GM23338 (cell line): ENCODE results near the gene UNC5C. TPM values are rescaled to one million over a fixed set of nuclear protein-coding genes. Genes with fewer than 3 reads are reported as not detected.

Experiments used
- ATAC-seq: fragments of 200-7000 bp; cut with Tn5 transposase; 3 replicates; pipeline ENCODE4 v1.9.1; 2020
- DNase-seq: peaks from one replicate; pipeline ENCODE4 v3.0.0-alpha.2; 2015; ENCODE audit warnings: low spot score
- H2AFZ ChIP-seq: fragments of 200-600 bp; sonication (generic); 2 replicates; pipeline ENCODE4 v1.8.0; 2016; ENCODE audit warnings: antibody characterized with exemption, mild to moderate bottlenecking, moderate library complexity
- H3F3A ChIP-seq: fragments of 200-600 bp; sonication (generic); replicated peaks from 2 replicates; pipeline ENCODE4 v1.8.0; 2017; ENCODE audit warnings: antibody characterized with exemption, mixed run types, low read depth
- H3K27ac ChIP-seq: fragments of 200-600 bp; sonication (generic); 2 replicates; pipeline ENCODE4 v1.6.1; 2016; ENCODE audit warnings: low read depth
- H3K27me3 ChIP-seq: fragments of 200-600 bp; sonication (generic); 2 replicates; pipeline ENCODE4 v1.8.0; 2016; ENCODE audit warnings: mild to moderate bottlenecking, mixed run types, moderate library complexity; ENCODE audit not compliant: insufficient read depth
- H3K36me3 ChIP-seq: fragments of 200-600 bp; sonication (generic); 2 replicates; pipeline ENCODE4 v1.8.0; 2016; ENCODE audit warnings: mild to moderate bottlenecking; ENCODE audit not compliant: insufficient read depth
- H3K4me1 ChIP-seq: fragments of 200-600 bp; sonication (generic); 2 replicates; pipeline ENCODE4 v1.8.0; 2016; ENCODE audit warnings: mild to moderate bottlenecking, moderate library complexity; ENCODE audit not compliant: insufficient read depth
- H3K4me2 ChIP-seq: fragments of 200-600 bp; sonication (generic); 2 replicates; pipeline ENCODE4 v1.7.1; 2017; ENCODE audit warnings: mixed run types
- H3K4me3 ChIP-seq: fragments of 200-600 bp; sonication (generic); 2 replicates; pipeline ENCODE4 v1.6.1; 2016; ENCODE audit warnings: mixed run types
- H3K79me2 ChIP-seq: fragments of 200-600 bp; sonication (generic); replicated peaks from 2 replicates; pipeline ENCODE4 v1.8.0; 2017; ENCODE audit warnings: mild to moderate bottlenecking; ENCODE audit not compliant: insufficient read depth
- H3K9me2 ChIP-seq: fragments of 200-600 bp; sonication (generic); 2 replicates; pipeline ENCODE4 v1.8.0; 2017; ENCODE audit not compliant: insufficient read depth
- H4K20me1 ChIP-seq: fragments of 200-600 bp; sonication (generic); replicated peaks from 2 replicates; pipeline ENCODE4 v1.8.0; 2017; ENCODE audit warnings: mild to moderate bottlenecking; ENCODE audit not compliant: insufficient read depth
- H3K27ac Mint-ChIP-seq: 2 replicates; pipeline ENCODE4 v1.8.0; 2020; ENCODE audit warnings: inconsistent platforms, mild to moderate bottlenecking, moderate library complexity, mixed read lengths
- H3K27me3 Mint-ChIP-seq: 3 replicates; pipeline ENCODE4 v1.8.0; 2022; ENCODE audit warnings: low read depth, mild to moderate bottlenecking, moderate library complexity, mixed read lengths, inconsistent platforms; ENCODE audit not compliant: insufficient read depth, poor library complexity
- H3K36me3 Mint-ChIP-seq: 3 replicates; pipeline ENCODE4 v1.8.0; 2021; ENCODE audit warnings: low read depth, mild to moderate bottlenecking, inconsistent platforms, moderate library complexity, mixed read lengths
- H3K4me1 Mint-ChIP-seq: 3 replicates; pipeline ENCODE4 v1.8.0; 2020; ENCODE audit warnings: mild to moderate bottlenecking, inconsistent platforms, mixed read lengths
- H3K4me3 Mint-ChIP-seq: 3 replicates; pipeline ENCODE4 v1.8.0; 2021; ENCODE audit warnings: moderate library complexity, mild to moderate bottlenecking, inconsistent platforms, mixed read lengths
- H3K9me3 Mint-ChIP-seq: 3 replicates; pipeline ENCODE4 v1.8.0; 2020; ENCODE audit warnings: moderate library complexity, mild to moderate bottlenecking, inconsistent platforms, mixed read lengths
- CREB1 ChIP-seq: fragments of 250-450 bp; sonication (Bioruptor Pico); IDR thresholded peaks from 2 replicates; pipeline ENCODE4 v1.5.0; 2020; ENCODE audit warnings: low read depth, mild to moderate bottlenecking, moderate library complexity
- CTCF ChIP-seq, 2 experiments: fragments of 200-600 bp in 1 of 2; sonication (generic) in 1 of 2; conservative IDR thresholded peaks; 2 replicates each; pipeline versions ENCODE4 v1.5.1 to v1.6.1; 2016 to 2017; ENCODE audit warnings: antibody characterized with exemption in 2 of 2, low read depth in 2 of 2, mild to moderate bottlenecking in 2 of 2, moderate library complexity in 1 of 2
- EZH2 ChIP-seq: fragments of 200-600 bp; sonication (generic); IDR thresholded peaks from one replicate; pipeline ENCODE4 v1.8.0; 2017; ENCODE audit warnings: antibody characterized with exemption, mild to moderate bottlenecking, low read depth; ENCODE audit not compliant: unreplicated experiment
- EZH2phosphoT487 ChIP-seq: fragments of 200-600 bp; sonication (generic); IDR thresholded peaks from one replicate; pipeline ENCODE4 v1.8.1; 2018; ENCODE audit warnings: antibody characterized with exemption; ENCODE audit not compliant: unreplicated experiment
- JUNB ChIP-seq: IDR thresholded peaks from one replicate; pipeline ENCODE4 v1.6.1; 2016; ENCODE audit warnings: antibody characterized with exemption; ENCODE audit not compliant: unreplicated experiment
- NANOG ChIP-seq: IDR thresholded peaks from 2 replicates; pipeline ENCODE4 v1.6.1; 2016; ENCODE audit warnings: antibody characterized with exemption, borderline replicate concordance
- POLR2AphosphoS5 ChIP-seq: IDR thresholded peaks from 2 replicates; pipeline ENCODE4 v1.6.1; 2016; ENCODE audit warnings: antibody characterized with exemption, low read depth
- STAT1 ChIP-seq: IDR thresholded peaks from one replicate; pipeline ENCODE4 v1.6.1; 2016; ENCODE audit warnings: antibody characterized with exemption; ENCODE audit not compliant: unreplicated experiment
- ZNF114 ChIP-seq: fragments of 250-450 bp; sonication (Bioruptor Pico); IDR thresholded peaks from 2 replicates; pipeline ENCODE4 v1.5.0; 2020; ENCODE audit warnings: mild to moderate bottlenecking, moderate library complexity
- polyA plus RNA-seq: library from polyadenylated mRNA; unstranded; fragments of >200 nt; fragmentation: Nextera tagmentation; extraction: Ambion mirVana; gene quantifications from 2 replicates; pipeline ENCODE4 v1.2.1, GENCODE V29; 2016
- total RNA-seq: library from RNA; depleted of rRNA; stranded (reverse); fragments of >200 nt; shearing (Covaris generic); gene quantifications from 2 replicates; pipeline ENCODE4 v1.2.3, GENCODE V29; 2014
- TF ChIP-seq, protein P1 (sequence below): fragments of 250-450 bp; sonication (Bioruptor Pico); IDR thresholded peaks from 2 replicates; pipeline ENCODE4 v1.5.0; 2020; ENCODE audit warnings: mild to moderate bottlenecking, moderate library complexity
- TF ChIP-seq, protein P2 (sequence below): IDR thresholded peaks from 2 replicates; pipeline ENCODE4 v1.6.1; 2016; ENCODE audit warnings: antibody characterized with exemption
- TF ChIP-seq, protein P3 (sequence below): IDR thresholded peaks from one replicate; pipeline ENCODE4 v1.6.1; 2018; ENCODE audit warnings: antibody characterized with exemption; ENCODE audit not compliant: unreplicated experiment

Gene UNC5C
- total and polyA plus RNA-seq, 2 experiments from 2014 or later = 0.08 to 0.21 TPM

DNA sequence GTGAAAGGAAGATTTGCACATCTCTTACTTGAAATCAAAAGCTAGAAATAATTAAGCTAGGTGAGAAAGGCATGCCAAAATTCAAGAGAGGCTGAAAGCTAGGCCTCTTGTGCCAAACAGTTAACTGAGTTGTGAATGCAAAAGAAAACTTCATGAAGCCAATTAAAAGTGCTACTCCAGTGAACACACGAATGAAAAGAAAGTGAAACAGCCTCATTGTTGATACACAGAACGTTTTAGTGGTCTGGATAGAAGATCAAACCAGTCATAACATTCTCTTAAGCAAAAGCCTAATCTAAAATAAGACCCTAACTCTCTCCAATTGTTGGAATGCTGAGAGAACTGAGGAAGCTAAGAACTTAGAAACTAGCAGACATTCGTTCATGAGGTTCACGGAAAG is 122.3 kb downstream of the UNC5C start:
- Histone ChIP-seq H4K20me1 (no peaks in the 10 kb centered on the region), H3K27ac (no peak overlapping the region), H3K79me2 (no peaks in the 10 kb centered on the region), H3K36me3 (no peaks in the 10 kb centered on the region), H3K4me2 (no peak overlapping the region), H3F3A (no peaks in the 10 kb centered on the region), H3K9me2 (0 out of 2 replicates have a peak, but pooled peaks cover 17% of the 10 kb centered on the region), H3K4me1 (no peaks in the 10 kb centered on the region; the same call in 1 of the 2 replicates), H2AFZ (no peak overlapping the region), H3K27me3 (no peaks in the 10 kb centered on the region), H3K4me3 (no peak overlapping the region)
- no peak for TF ChIP-seq STAT1
- no peak for TF ChIP-seq CREB1 (CRISPR knock-in tag)
- TF ChIP-seq JUNB = no peak
- TF ChIP-seq, protein P1, sequence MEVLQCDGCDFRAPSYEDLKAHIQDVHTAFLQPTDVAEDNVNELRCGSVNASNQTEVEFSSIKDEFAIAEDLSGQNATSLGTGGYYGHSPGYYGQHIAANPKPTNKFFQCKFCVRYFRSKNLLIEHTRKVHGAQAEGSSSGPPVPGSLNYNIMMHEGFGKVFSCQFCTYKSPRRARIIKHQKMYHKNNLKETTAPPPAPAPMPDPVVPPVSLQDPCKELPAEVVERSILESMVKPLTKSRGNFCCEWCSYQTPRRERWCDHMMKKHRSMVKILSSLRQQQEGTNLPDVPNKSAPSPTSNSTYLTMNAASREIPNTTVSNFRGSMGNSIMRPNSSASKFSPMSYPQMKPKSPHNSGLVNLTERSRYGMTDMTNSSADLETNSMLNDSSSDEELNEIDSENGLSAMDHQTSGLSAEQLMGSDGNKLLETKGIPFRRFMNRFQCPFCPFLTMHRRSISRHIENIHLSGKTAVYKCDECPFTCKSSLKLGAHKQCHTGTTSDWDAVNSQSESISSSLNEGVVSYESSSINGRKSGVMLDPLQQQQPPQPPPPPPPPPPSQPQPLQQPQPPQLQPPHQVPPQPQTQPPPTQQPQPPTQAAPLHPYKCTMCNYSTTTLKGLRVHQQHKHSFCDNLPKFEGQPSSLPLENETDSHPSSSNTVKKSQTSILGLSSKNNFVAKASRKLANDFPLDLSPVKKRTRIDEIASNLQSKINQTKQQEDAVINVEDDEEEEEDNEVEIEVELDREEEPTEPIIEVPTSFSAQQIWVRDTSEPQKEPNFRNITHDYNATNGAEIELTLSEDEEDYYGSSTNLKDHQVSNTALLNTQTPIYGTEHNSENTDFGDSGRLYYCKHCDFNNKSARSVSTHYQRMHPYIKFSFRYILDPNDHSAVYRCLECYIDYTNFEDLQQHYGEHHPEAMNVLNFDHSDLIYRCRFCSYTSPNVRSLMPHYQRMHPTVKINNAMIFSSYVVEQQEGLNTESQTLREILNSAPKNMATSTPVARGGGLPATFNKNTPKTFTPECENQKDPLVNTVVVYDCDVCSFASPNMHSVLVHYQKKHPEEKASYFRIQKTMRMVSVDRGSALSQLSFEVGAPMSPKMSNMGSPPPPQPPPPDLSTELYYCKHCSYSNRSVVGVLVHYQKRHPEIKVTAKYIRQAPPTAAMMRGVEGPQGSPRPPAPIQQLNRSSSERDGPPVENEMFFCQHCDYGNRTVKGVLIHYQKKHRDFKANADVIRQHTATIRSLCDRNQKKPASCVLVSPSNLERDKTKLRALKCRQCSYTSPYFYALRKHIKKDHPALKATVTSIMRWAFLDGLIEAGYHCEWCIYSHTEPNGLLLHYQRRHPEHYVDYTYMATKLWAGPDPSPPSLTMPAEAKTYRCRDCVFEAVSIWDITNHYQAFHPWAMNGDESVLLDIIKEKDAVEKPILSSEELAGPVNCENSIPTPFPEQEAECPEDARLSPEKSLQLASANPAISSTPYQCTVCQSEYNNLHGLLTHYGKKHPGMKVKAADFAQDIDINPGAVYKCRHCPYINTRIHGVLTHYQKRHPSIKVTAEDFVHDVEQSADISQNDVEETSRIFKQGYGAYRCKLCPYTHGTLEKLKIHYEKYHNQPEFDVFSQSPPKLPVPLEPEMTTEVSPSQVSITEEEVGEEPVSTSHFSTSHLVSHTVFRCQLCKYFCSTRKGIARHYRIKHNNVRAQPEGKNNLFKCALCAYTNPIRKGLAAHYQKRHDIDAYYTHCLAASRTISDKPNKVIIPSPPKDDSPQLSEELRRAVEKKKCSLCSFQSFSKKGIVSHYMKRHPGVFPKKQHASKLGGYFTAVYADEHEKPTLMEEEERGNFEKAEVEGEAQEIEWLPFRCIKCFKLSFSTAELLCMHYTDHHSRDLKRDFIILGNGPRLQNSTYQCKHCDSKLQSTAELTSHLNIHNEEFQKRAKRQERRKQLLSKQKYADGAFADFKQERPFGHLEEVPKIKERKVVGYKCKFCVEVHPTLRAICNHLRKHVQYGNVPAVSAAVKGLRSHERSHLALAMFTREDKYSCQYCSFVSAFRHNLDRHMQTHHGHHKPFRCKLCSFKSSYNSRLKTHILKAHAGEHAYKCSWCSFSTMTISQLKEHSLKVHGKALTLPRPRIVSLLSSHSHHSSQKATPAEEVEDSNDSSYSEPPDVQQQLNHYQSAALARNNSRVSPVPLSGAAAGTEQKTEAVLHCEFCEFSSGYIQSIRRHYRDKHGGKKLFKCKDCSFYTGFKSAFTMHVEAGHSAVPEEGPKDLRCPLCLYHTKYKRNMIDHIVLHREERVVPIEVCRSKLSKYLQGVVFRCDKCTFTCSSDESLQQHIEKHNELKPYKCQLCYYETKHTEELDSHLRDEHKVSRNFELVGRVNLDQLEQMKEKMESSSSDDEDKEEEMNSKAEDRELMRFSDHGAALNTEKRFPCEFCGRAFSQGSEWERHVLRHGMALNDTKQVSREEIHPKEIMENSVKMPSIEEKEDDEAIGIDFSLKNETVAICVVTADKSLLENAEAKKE (CRISPR knock-in tag) = no peak
- no peak for TF ChIP-seq CTCF (conservative IDR thresholded peaks at IDR 0.05; ENCODE audit: low read depth in 2 of 2)
- no peak for TF ChIP-seq ZNF114 (CRISPR knock-in tag)
- no peak for TF ChIP-seq POLR2AphosphoS5
- no peak for TF ChIP-seq EZH2phosphoT487
- TF ChIP-seq, protein P2, sequence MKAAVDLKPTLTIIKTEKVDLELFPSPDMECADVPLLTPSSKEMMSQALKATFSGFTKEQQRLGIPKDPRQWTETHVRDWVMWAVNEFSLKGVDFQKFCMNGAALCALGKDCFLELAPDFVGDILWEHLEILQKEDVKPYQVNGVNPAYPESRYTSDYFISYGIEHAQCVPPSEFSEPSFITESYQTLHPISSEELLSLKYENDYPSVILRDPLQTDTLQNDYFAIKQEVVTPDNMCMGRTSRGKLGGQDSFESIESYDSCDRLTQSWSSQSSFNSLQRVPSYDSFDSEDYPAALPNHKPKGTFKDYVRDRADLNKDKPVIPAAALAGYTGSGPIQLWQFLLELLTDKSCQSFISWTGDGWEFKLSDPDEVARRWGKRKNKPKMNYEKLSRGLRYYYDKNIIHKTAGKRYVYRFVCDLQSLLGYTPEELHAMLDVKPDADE = no peak
- TF ChIP-seq EZH2 = no peak
- TF ChIP-seq, protein P3, sequence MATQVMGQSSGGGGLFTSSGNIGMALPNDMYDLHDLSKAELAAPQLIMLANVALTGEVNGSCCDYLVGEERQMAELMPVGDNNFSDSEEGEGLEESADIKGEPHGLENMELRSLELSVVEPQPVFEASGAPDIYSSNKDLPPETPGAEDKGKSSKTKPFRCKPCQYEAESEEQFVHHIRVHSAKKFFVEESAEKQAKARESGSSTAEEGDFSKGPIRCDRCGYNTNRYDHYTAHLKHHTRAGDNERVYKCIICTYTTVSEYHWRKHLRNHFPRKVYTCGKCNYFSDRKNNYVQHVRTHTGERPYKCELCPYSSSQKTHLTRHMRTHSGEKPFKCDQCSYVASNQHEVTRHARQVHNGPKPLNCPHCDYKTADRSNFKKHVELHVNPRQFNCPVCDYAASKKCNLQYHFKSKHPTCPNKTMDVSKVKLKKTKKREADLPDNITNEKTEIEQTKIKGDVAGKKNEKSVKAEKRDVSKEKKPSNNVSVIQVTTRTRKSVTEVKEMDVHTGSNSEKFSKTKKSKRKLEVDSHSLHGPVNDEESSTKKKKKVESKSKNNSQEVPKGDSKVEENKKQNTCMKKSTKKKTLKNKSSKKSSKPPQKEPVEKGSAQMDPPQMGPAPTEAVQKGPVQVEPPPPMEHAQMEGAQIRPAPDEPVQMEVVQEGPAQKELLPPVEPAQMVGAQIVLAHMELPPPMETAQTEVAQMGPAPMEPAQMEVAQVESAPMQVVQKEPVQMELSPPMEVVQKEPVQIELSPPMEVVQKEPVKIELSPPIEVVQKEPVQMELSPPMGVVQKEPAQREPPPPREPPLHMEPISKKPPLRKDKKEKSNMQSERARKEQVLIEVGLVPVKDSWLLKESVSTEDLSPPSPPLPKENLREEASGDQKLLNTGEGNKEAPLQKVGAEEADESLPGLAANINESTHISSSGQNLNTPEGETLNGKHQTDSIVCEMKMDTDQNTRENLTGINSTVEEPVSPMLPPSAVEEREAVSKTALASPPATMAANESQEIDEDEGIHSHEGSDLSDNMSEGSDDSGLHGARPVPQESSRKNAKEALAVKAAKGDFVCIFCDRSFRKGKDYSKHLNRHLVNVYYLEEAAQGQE = no peak
- TF ChIP-seq NANOG = no peak
- DNase-seq (no peak), ATAC-seq (no peak)
- Mint-ChIP-seq H3K27me3 (no peaks in the 10 kb centered on the region), H3K9me3 (no peaks in the 10 kb centered on the region; the same call in 2 of the 3 replicates), H3K4me1 (peaks cover 2% of the 10 kb centered on the region; the same call in 2 of the 3 replicates), H3K4me3 (no peak overlapping the region), H3K27ac (no peak overlapping the region), H3K36me3 (no peaks in the 10 kb centered on the region)
